ENCODE results near the gene SHD.

- TF ChIP-seq POLR2A (IDR thresholded peaks at IDR 0.05) = no peak
- TF ChIP-seq EP300 (IDR thresholded peaks at IDR 0.05) = no peak
- TF ChIP-seq CTCF (IDR thresholded peaks at IDR 0.05) = no peak
Measured at GRCh38 chr19:4279267-4279529, 132 bp downstream of the SHD start.
